Aorta (tissue), 5 donors: ENCODE measurements around the gene SAXO1. TPM values are rescaled to one million over a fixed set of nuclear protein-coding genes. Genes with fewer than 3 reads are reported as not detected.

Experiments
- ATAC-seq: fragments of 200-7000 bp; cut with Tn5 transposase; one replicate; pipeline ENCODE4 v1.9.1; 2022; ENCODE audit warnings: moderate library complexity; ENCODE audit not compliant: low FRiP score
- DNase-seq, 2 donors: peaks; one replicate each; pipeline ENCODE4 v3.0.0-alpha.2; 2020
- H3K27ac ChIP-seq, 2 donors: one replicate each; pipeline ENCODE4 v1.5.1; 2013; ENCODE audit warnings: low read length in 2 of 2, mild to moderate bottlenecking in 2 of 2, moderate library complexity in 2 of 2, control low read depth in 1 of 2, inconsistent platforms in 1 of 2, low read depth in 1 of 2
- H3K27me3 ChIP-seq, 2 donors: one replicate each; pipeline ENCODE4 v1.6.1; 2013; ENCODE audit warnings: control low read depth in 1 of 2, low read length in 1 of 2, mild to moderate bottlenecking in 1 of 2, moderate library complexity in 1 of 2; ENCODE audit not compliant: insufficient read depth in 2 of 2, control insufficient read depth in 1 of 2
- H3K36me3 ChIP-seq, 2 donors: one replicate each; pipeline ENCODE4 v1.6.1; 2013; ENCODE audit warnings: control low read depth in 1 of 2, low read length in 1 of 2, mild to moderate bottlenecking in 1 of 2; ENCODE audit not compliant: insufficient read depth in 2 of 2, control insufficient read depth in 1 of 2
- H3K4me1 ChIP-seq, 2 donors: one replicate each; pipeline ENCODE4 v1.6.1; 2013; ENCODE audit warnings: low read length in 2 of 2, control low read depth in 1 of 2, mild to moderate bottlenecking in 1 of 2, moderate library complexity in 1 of 2; ENCODE audit not compliant: insufficient read depth in 2 of 2, control insufficient read depth in 1 of 2
- H3K4me3 ChIP-seq, 2 donors: one replicate each; pipeline ENCODE4 v1.5.1; 2013; ENCODE audit warnings: low read length in 2 of 2, control low read depth in 1 of 2, mild to moderate bottlenecking in 1 of 2
- H3K9me3 ChIP-seq: one replicate; pipeline ENCODE4 v1.6.1; 2013; ENCODE audit warnings: mild to moderate bottlenecking, low read length; ENCODE audit not compliant: control insufficient read depth
- WGBS, 2 donors: extraction: QIAGEN DNeasy Blood & Tissue Kit; methylation state at CpG; one replicate each; pipeline ENCODE4 v1.1.7; 2013; 5-methylcytosine and 5-hydroxymethylcytosine counted together
- intact Hi-C, 2 donors: fragments of 100-400 bp; cut with DNase I; formaldehyde crosslinking; loops; one replicate each; pipeline versions ENCODE4 v1.14.2 to v1.15.0; 2022
- polyA plus RNA-seq, 2 donors: library from polyadenylated mRNA; stranded (reverse); fragments of 200-250 nt; gene quantifications; one replicate each; pipeline ENCODE4 v1.2.3, GENCODE V29; 2013
- total RNA-seq, 2 donors: library from RNA; stranded (reverse); fragmentation: NEBNext Ultra II Directional; extraction: Animal tissue kit (Norgen Biotek cat#: 25700); gene quantifications; one replicate each; pipeline ENCODE4 v1.2.1, GENCODE V29; 2021
- donor health status: healthy with polysubstance abuse.
- donor health status: Bipolar disorder and iron deficiency.
- donor health status: DM: no; HTN: no; CAD: no.
- donor health status: DM: no; HTN: no; CAD: no.
- donor health status: DM: yes; HTN: yes; CAD: no.

Gene SAXO1
- total and polyA plus RNA-seq, 4 donors: 0.24 to 0.29 TPM; not detected in 2

DNA sequence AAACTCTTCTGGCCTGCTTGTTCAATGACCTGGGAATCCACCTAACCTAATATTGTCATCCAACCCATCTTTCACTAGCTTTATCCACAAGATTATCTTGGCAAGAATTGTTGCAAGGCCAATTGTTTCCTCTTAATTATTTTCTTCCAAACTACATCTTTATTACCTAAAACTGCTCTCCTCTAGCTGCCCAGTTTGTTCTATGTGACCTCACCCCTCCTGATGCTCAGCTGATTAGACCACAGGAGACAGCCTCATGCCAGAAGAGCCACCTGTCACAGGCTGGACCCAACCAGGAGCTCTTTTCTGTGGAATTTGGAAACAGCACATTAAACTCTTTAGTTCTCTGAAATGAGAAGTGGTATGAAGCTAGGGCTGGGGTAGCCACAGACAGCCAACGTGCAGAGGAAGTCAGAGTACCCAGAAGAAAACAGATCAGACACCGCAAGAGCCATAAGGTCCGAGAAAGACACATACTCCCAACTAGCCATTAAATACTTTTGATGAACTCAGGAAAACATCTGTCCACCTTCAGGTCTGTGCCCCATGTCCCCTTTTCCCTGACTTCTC is 12.0 kb downstream of the SAXO1 start:
- 94 to 98% methylated on average over 3 of the region's 3 CpGs for WGBS, 2 donors
- intact Hi-C loops: loop anchor here (10.0 kb wide), 3 partner anchors 586 to 1226 kb away; no protein-coding TSS in a partner anchor
- Histone ChIP-seq H3K27ac (no peak overlapping the region), H3K9me3 (no peaks in the 10 kb centered on the region), H3K36me3 (no peaks in the 10 kb centered on the region), H3K4me3 (no peak overlapping the region), H3K27me3 (no peaks in the 10 kb centered on the region), H3K4me1 (peaks cover 0 to 2% of the 10 kb centered on the region in 2 donors)
- no peak for ATAC-seq
- no peak for DNase-seq

GRCh38 chr9:19018201-19018600 is 14.8 kb downstream of the SAXO1 start:
- intact Hi-C loops: loop anchor here in 1 of 2 donors (10.0 kb wide), 1 partner anchor 583 kb away; no protein-coding TSS in a partner anchor
- Histone ChIP-seq H3K4me1 (peaks cover 0 to 2% of the 10 kb centered on the region in 2 donors), H3K27me3 (no peaks in the 10 kb centered on the region), H3K4me3 (no peak overlapping the region), H3K9me3 (no peaks in the 10 kb centered on the region), H3K27ac (no peak overlapping the region), H3K36me3 (no peaks in the 10 kb centered on the region)
- no peak for DNase-seq
- WGBS, 2 donors: 16 to 17% methylated on average over 4 of the region's 4 CpGs
- ATAC-seq: no peak

- 79 to 85% methylated on average over 5 of the region's 5 CpGs for WGBS, 2 donors
- Histone ChIP-seq H3K36me3 (no peaks in the 10 kb centered on the region), H3K4me3 (no peak overlapping the region), H3K9me3 (no peaks in the 10 kb centered on the region), H3K27me3 (no peaks in the 10 kb centered on the region), H3K27ac (no peak overlapping the region), H3K4me1 (no peaks in the 10 kb centered on the region)
- DNase-seq (no peak), ATAC-seq (no peak)
- intact Hi-C loops: no loop called here
Observed at GRCh38 chr9:19009391-19009965, 23.5 kb downstream of the SAXO1 start.

DNA sequence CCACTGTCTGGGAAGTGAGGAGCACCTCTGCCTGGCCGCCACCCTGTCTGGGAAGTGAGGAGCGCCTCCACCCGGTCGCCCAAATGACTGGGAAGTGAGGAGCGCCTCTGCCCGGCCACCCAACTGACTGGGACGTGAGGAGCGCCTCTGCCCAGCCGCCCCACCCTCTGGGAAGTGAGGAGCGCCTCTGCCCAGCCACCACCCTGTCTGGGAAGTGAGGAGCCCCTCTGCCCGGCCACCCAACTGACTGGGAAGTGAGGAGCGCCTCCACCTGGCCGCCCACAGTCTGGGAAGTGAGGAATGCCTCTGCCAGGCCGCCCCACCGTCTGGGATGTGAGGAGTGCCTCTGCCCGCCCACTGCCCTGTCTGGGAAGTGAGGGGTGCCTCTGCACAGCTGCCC is 32.9 kb downstream of the SAXO1 start:
- 85 to 88% methylated on average over 15 to 16 of the region's 16 CpGs for WGBS, 2 donors
- no peak for DNase-seq

GRCh38 chr9:18999173-18999785 is 33.7 kb downstream of the SAXO1 start:
- Histone ChIP-seq H3K4me3 (no peak overlapping the region), H3K4me1 (no peaks in the 10 kb centered on the region), H3K27ac (no peak overlapping the region), H3K36me3 (no peaks in the 10 kb centered on the region), H3K9me3 (no peaks in the 10 kb centered on the region), H3K27me3 (no peaks in the 10 kb centered on the region)
- DNase-seq (no peak), ATAC-seq (no peak)
- 94 to 95% methylated on average over 25 to 28 of the region's 28 CpGs for WGBS, 2 donors
- intact Hi-C loops: no loop called here

More for the DNA sequence above, 32.9 kb downstream of the SAXO1 start:
- intact Hi-C loops: no loop called here
- Histone ChIP-seq H3K4me1 (no peaks in the 10 kb centered on the region), H3K27me3 (no peaks in the 10 kb centered on the region), H3K9me3 (no peaks in the 10 kb centered on the region), H3K36me3 (no peaks in the 10 kb centered on the region), H3K27ac (no peak overlapping the region), H3K4me3 (no peak overlapping the region)
- ATAC-seq: no peak

- intact Hi-C loops: no loop called here
- Histone ChIP-seq H3K36me3 (no peaks in the 10 kb centered on the region), H3K27me3 (no peaks in the 10 kb centered on the region), H3K4me1 (no peaks in the 10 kb centered on the region), H3K9me3 (no peaks in the 10 kb centered on the region), H3K4me3 (no peak overlapping the region), H3K27ac (no peak overlapping the region)
- ATAC-seq: no peak
- no peak for DNase-seq
- 70 to 77% methylated on average over 2 of the region's 2 CpGs for WGBS, 2 donors
Observed at GRCh38 chr9:18997151-18997550, 35.9 kb downstream of the SAXO1 start.

DNA sequence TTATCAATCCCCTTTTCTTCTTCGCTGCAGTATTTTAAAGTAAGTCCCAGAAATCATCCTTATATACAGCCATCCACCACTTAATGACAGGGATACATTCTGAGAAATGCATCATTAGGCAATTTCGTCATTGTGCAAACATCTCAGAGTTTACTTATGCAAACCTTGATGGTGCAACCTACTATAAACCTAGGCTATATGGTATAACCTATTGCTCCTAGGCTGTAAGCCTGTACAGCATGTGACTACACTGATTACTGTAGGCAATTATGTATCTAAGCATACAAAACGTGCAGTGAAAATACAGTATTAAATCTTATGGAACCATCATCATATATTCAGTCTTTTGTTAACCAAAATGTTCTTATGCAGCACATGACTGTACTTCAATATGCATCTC is 36.8 kb downstream of the SAXO1 start:
- Histone ChIP-seq H3K36me3 (no peaks in the 10 kb centered on the region), H3K27ac (no peak overlapping the region), H3K9me3 (no peaks in the 10 kb centered on the region), H3K4me3 (no peak overlapping the region), H3K4me1 (no peaks in the 10 kb centered on the region), H3K27me3 (no peaks in the 10 kb centered on the region)
- intact Hi-C loops: no loop called here
- ATAC-seq (no peak), DNase-seq (no peak)
- WGBS, 2 donors: 66% methylated on average over 3 of the region's 3 CpGs

- H3K27ac ChIP-seq: no peak overlapping the region
- H3K27me3 ChIP-seq: no peaks in the 10 kb centered on the region
- H3K36me3 ChIP-seq: no peaks in the 10 kb centered on the region
- no peak overlapping the region for H3K4me3 ChIP-seq
- DNase-seq: no peak
- H3K4me1 ChIP-seq: no peaks in the 10 kb centered on the region
- H3K9me3 ChIP-seq: no peaks in the 10 kb centered on the region
- intact Hi-C loops: no loop called here
- 76 to 80% methylated on average over 10 of the region's 10 CpGs for WGBS, 2 donors
- no peak for ATAC-seq
Observed at GRCh38 chr9:18994263-18994916, 38.6 kb downstream of the SAXO1 start.
